Esophagus (tissue), 2 donors: ENCODE results near the gene TMEM191C. TPM values are rescaled to one million over a fixed set of nuclear protein-coding genes. Genes with fewer than 3 reads are reported as not detected.
"Not testable (repeated sequence)": the region's sequence is repeated elsewhere in the genome, so short reads cannot be mapped to it uniquely, and the experiment has no call there.

ENCODE experiments used
- H3K27ac ChIP-seq, 2 donors: one replicate each; pipeline ENCODE4 v1.5.1; 2013; ENCODE audit warnings: low read depth in 2 of 2, mild to moderate bottlenecking in 2 of 2, inconsistent platforms in 1 of 2, low read length in 1 of 2, moderate library complexity in 1 of 2
- H3K27me3 ChIP-seq, 2 donors: one replicate each; pipeline ENCODE4 v1.6.1; 2013; ENCODE audit warnings: low read length in 2 of 2, control low read depth in 1 of 2, mild to moderate bottlenecking in 1 of 2; ENCODE audit not compliant: insufficient read depth in 2 of 2, control insufficient read depth in 1 of 2
- H3K36me3 ChIP-seq, 2 donors: one replicate each; pipeline ENCODE4 v1.6.1; 2013; ENCODE audit warnings: low read length in 1 of 2; ENCODE audit not compliant: control insufficient read depth in 2 of 2, insufficient read depth in 2 of 2
- H3K4me1 ChIP-seq, 2 donors: one replicate each; pipeline ENCODE4 v1.6.1; 2013; ENCODE audit warnings: low read length in 1 of 2; ENCODE audit not compliant: control insufficient read depth in 2 of 2, insufficient read depth in 2 of 2
- H3K4me3 ChIP-seq, 2 donors: one replicate each; pipeline ENCODE4 v1.5.1; 2013; ENCODE audit warnings: low read length in 2 of 2, mild to moderate bottlenecking in 2 of 2, low read depth in 1 of 2, moderate library complexity in 1 of 2
- H3K9me3 ChIP-seq, 2 donors: one replicate each; pipeline ENCODE4 v1.6.1; 2013; ENCODE audit warnings: mild to moderate bottlenecking in 2 of 2, low read depth in 1 of 2, low read length in 1 of 2, moderate library complexity in 1 of 2; ENCODE audit not compliant: control insufficient read depth in 2 of 2, insufficient read depth in 1 of 2
- WGBS, 2 donors: extraction: QIAGEN DNeasy Blood & Tissue Kit; methylation state at CpG; one replicate each; pipeline ENCODE4 v1.1.7; 2013; 5-methylcytosine and 5-hydroxymethylcytosine counted together
- polyA plus RNA-seq, 2 donors: library from polyadenylated mRNA; stranded (reverse); fragments of 200-250 nt; gene quantifications; one replicate each; pipeline ENCODE4 v1.2.3, GENCODE V29; 2013
- donor health status: healthy with polysubstance abuse.
- donor health status: Bipolar disorder and iron deficiency.

TMEM191C gene
- polyA plus RNA-seq, 2 donors, result 3.2 to 3.9 TPM

DNA sequence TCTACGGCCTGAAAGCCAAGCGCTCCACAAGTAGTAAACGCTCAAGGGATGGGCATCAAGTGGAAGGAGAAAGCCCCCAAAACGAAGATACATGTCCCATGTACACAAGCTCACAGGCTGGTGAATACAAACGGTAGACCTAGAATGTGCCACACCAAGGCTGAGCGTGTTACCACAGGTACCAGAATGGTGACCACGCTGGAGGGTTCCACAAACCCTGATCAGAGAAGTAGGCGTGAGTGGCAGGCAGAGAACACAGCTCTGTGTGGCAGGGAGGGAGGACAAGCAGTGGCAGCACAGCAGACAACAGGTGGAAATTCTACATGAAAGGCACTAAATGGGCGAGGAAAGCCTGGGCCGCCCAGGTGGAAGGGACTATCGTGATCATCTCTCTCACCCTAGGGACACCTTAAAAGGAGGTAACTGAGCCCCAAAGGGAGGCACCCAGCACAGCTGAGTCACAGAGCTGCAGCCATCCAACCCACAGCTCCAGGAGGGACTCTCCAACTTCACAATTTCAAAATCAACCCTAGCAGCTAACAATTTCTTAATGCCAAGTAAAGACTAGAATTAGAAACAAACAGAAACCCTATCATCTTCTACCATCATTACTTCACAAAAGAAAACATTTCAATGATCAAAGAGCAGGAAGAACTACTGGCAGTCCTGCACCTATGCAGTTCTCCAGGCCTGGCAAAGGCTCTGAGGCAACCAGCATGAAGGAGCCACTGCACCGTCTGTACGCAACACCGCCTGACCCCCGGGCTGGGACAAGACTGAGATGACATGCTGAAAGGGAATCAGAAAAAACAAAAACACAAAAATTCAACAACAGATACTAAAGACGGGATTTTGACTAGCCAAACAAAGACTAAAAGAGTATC lies 32.7 kb downstream of the TMEM191C start:
- H3K4me1 ChIP-seq, H3K9me3 ChIP-seq, H3K4me3 ChIP-seq, H3K36me3 ChIP-seq, H3K27ac ChIP-seq, H3K27me3 ChIP-seq: not testable (repeated sequence)
- no CpG with 5 or more reads among the region's 16 CpGs for WGBS, 2 donors

DNA sequence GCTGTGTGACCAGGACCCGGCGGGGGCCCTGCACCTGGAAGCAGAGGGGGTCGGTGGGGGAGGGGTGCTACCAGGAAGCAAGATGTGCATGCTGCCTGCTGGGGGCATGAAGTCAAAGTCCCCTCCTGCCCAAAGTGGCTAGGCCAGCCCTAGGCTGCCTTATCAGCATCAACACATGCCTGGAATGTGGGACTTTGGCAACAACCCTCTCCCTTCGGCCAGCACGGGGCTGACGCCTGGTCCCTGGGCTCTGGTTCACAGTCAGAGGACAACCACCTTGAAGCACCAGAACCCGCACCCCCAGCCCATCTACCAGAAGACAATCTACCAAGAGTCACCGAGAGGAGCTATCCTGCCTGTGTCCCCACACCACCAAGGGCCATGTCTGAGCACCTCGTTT lies 43.2 kb downstream of the TMEM191C start:
- not testable (repeated sequence) for H3K4me1 ChIP-seq, H3K27ac ChIP-seq, H3K9me3 ChIP-seq, H3K27me3 ChIP-seq, H3K36me3 ChIP-seq, H3K4me3 ChIP-seq
- no CpG with 5 or more reads among the region's 9 CpGs for whole genome bisulfite sequencing, 2 donors

DNA sequence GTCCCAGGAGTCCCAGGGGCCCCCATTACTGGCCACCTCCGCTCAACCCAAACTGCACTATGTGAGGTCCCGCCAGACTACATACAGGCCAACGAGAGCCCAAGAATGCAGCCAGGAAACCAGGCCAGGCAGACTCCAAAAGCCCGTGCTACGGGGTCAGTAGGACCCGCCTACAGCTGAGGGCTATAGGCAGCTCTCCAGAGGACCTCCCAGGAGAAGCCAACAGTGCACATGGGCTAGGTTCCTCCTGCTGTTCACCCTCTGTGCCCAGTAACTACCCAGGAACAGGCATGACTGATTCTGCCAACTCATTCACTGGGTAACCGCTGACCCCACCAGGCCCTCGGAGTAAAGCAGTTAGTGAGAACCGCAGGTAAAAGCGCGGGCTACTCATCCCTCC lies 44.8 kb downstream of the TMEM191C start:
- 65 to 92% methylated on average over 2 to 3 of the region's 11 CpGs for WGBS, 2 donors
- not testable (repeated sequence) for H3K4me3 ChIP-seq

GRCh38 chr22:21514117-21514516 lies 46.9 kb downstream of the TMEM191C start:
- H3K27ac ChIP-seq, H3K36me3 ChIP-seq: not testable (repeated sequence)

More for the DNA sequence above, 44.8 kb downstream of the TMEM191C start:
- not testable (repeated sequence) for H3K9me3 ChIP-seq, H3K27ac ChIP-seq, H3K36me3 ChIP-seq, H3K27me3 ChIP-seq, H3K4me1 ChIP-seq

GRCh38 chr22:21515234-21515633 lies 48.0 kb downstream of the TMEM191C start:
- not testable (repeated sequence) for H3K9me3 ChIP-seq, H3K4me3 ChIP-seq, H3K27ac ChIP-seq, H3K27me3 ChIP-seq, H3K36me3 ChIP-seq, H3K4me1 ChIP-seq
- no CpG with 5 or more reads among the region's 9 CpGs for WGBS, 2 donors

More at GRCh38 chr22:21514117-21514516, 46.9 kb downstream of the TMEM191C start:
- not testable (repeated sequence) for H3K9me3 ChIP-seq, H3K4me1 ChIP-seq, H3K27me3 ChIP-seq, H3K4me3 ChIP-seq
- 0% methylated on average over 1 of the region's 12 CpGs; no CpG with 5 or more reads in 1 of the 2 donors for WGBS, 2 donors

DNA sequence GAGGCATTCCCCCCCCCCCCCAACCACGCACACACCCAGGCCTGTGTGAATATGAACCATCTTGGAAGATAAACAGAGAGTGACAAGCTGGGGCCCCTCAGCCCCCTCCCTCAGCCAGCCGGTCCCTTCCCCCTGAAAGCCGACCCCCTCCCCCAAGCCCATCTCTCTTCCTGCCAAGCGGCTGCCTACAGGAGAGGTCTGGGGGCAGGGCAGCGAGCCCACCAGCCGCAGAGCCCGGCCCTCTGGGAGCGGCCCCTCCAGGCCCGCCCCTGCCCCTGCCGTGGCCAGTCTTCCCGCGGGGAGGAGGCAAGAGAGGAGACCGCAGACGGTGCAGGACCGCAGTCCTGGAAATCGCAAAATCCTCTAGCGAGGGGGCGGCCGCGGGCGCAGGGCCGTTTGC lies 49.3 kb downstream of the TMEM191C start:
- not testable (repeated sequence) for H3K9me3 ChIP-seq, H3K4me1 ChIP-seq, H3K27me3 ChIP-seq, H3K27ac ChIP-seq, H3K36me3 ChIP-seq, H3K4me3 ChIP-seq
- no CpG with 5 or more reads among the region's 22 CpGs for WGBS, 2 donors

- H3K27ac ChIP-seq, H3K4me1 ChIP-seq, H3K9me3 ChIP-seq, H3K27me3 ChIP-seq, H3K4me3 ChIP-seq, H3K36me3 ChIP-seq: not testable (repeated sequence)
- no CpG with 5 or more reads among the region's 115 CpGs for WGBS, 2 donors
Observed at GRCh38 chr22:21516970-21517764, 50.0 kb downstream of the TMEM191C start.

Other genes starting within 250 kb of the TMEM191C start
- gene RIMBP3B, start 83.6 kb upstream of the TMEM191C start, polyA plus RNA-seq, result under 1 TPM in 1 of 2 donors, not detected in 1; 0.01 TPM
- gene HIC2, start 50.0 kb upstream of the TMEM191C start, polyA plus RNA-seq, result 1 to 10 TPM; 1.6 to 2.2 TPM
- under 1 TPM; 0.01 to 0.02 TPM for gene RIMBP3C, start 84.1 kb downstream of the TMEM191C start, polyA plus RNA-seq
- 10 to 100 TPM; 48.4 to 49.1 TPM for gene UBE2L3, start 100.3 kb downstream of the TMEM191C start, polyA plus RNA-seq
- gene YDJC, start 162.6 kb downstream of the TMEM191C start, polyA plus RNA-seq, result 10 to 100 TPM; 28.5 to 31.4 TPM
- gene CCDC116, start 165.4 kb downstream of the TMEM191C start, polyA plus RNA-seq, result under 1 TPM; 0.25 to 0.61 TPM
- gene SDF2L1, start 174.9 kb downstream of the TMEM191C start, polyA plus RNA-seq, result 10 to 100 TPM; 18.7 to 52.7 TPM
- gene PPIL2, start 198.6 kb downstream of the TMEM191C start, polyA plus RNA-seq, result 10 to 100 TPM; 29.7 to 41.8 TPM